Ovary (tissue), 3 donors: ENCODE data around the gene MAP4K4.

ENCODE experiments used
- EP300 ChIP-seq: sonication (generic); formaldehyde crosslinking; IDR thresholded peaks from one replicate; pipeline ENCODE4 v1.6.1; 2017; ENCODE audit warnings: antibody characterized with exemption
- POLR2A ChIP-seq: fragments of 450-650 bp; IDR thresholded peaks from one replicate; pipeline ENCODE4 v1.6.1; 2017; ENCODE audit warnings: antibody characterized with exemption, mild to moderate bottlenecking, moderate library complexity
- TF ChIP-seq, protein P1 (sequence below), 3 donors: fragments of 450-650 bp in 2 of 3; fragments of 200-600 bp in 1 of 3; IDR thresholded peaks; one replicate each; pipeline versions ENCODE4 v1.5.1 to v1.8.0; 2016 to 2022; ENCODE audit warnings: antibody characterized with exemption in 3 of 3, mild to moderate bottlenecking in 1 of 3
- donor health status: DM: no; HTN: no; CAD: no.

DNA sequence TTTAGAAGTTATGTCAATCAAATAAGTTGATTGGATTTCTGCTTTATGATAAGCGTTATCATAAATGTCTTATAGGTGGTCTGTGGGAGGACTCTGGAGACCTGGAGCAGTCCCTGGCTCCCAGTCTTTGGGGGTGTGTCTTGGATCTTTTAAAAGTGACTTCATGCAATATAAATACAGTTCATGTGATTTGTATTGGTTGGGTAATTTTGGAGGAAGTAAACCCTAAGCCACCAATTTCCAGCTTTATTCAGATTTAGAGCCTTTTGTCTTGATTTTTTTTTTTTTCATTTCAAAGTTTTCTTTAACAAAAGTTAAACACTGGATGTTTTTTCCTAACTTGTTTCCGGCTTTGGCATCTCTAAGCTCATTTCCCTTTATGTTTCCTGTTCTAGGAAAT is 68.8 kb downstream of the MAP4K4 start:
- TF ChIP-seq POLR2A, result no peak
- TF ChIP-seq, protein P1, sequence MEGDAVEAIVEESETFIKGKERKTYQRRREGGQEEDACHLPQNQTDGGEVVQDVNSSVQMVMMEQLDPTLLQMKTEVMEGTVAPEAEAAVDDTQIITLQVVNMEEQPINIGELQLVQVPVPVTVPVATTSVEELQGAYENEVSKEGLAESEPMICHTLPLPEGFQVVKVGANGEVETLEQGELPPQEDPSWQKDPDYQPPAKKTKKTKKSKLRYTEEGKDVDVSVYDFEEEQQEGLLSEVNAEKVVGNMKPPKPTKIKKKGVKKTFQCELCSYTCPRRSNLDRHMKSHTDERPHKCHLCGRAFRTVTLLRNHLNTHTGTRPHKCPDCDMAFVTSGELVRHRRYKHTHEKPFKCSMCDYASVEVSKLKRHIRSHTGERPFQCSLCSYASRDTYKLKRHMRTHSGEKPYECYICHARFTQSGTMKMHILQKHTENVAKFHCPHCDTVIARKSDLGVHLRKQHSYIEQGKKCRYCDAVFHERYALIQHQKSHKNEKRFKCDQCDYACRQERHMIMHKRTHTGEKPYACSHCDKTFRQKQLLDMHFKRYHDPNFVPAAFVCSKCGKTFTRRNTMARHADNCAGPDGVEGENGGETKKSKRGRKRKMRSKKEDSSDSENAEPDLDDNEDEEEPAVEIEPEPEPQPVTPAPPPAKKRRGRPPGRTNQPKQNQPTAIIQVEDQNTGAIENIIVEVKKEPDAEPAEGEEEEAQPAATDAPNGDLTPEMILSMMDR (IDR thresholded peaks at IDR 0.05), result no peak
- TF ChIP-seq EP300, result no peak
